Large intestine (tissue), 3 donors: ENCODE data around the gene RTBDN. TPM values are rescaled to one million over a fixed set of nuclear protein-coding genes. Genes with fewer than 3 reads are reported as not detected.

ENCODE experiments used
- DNase-seq, 2 donors: peaks; one replicate each; pipeline versions ENCODE4 v3.0.0 to v3.0.0-alpha.2; 2013
- H3K27ac ChIP-seq: one replicate; pipeline ENCODE4 v1.5.1; 2013; ENCODE audit warnings: low read length
- H3K27me3 ChIP-seq: 2 replicates; pipeline ENCODE4 v1.6.1; 2013; ENCODE audit warnings: low read length; ENCODE audit not compliant: control insufficient read depth, insufficient read depth
- H3K36me3 ChIP-seq: 2 replicates; pipeline ENCODE4 v1.6.1; 2013; ENCODE audit warnings: low read length; ENCODE audit not compliant: control insufficient read depth, insufficient read depth
- H3K4me1 ChIP-seq: one replicate; pipeline ENCODE4 v1.6.1; 2013; ENCODE audit warnings: low read length; ENCODE audit not compliant: control insufficient read depth, insufficient read depth
- H3K4me3 ChIP-seq: one replicate; pipeline ENCODE4 v1.5.1; 2013; ENCODE audit warnings: low read length
- H3K9me3 ChIP-seq: one replicate; pipeline ENCODE4 v1.6.1; 2013; ENCODE audit warnings: mild to moderate bottlenecking, low read depth, low read length, moderate library complexity; ENCODE audit not compliant: control insufficient read depth
- WGBS: methylation state at CpG from one replicate; pipeline ENCODE4 v1.1.5; 2013; ENCODE audit warnings: low lambda C conversion rate; ENCODE audit not compliant: insufficient coverage; 5-methylcytosine and 5-hydroxymethylcytosine counted together
- polyA plus RNA-seq: library from polyadenylated mRNA; unstranded; fragments of 120-200 nt; gene quantifications from one replicate; pipeline ENCODE4 v1.2.1, GENCODE V29; 2013

RTBDN gene
- polyA plus RNA-seq, 1 donor, result 1.6 TPM

- H3K4me1 ChIP-seq, result peaks cover 35% of the 10 kb centered on the region
- peak; percentile 83 to 84 for DNase-seq
- H3K27ac ChIP-seq, result peak overlapping the region; percentile 87
- no peaks in the 10 kb centered on the region for H3K9me3 ChIP-seq
- peak overlapping the region; percentile 59 for H3K4me3 ChIP-seq
- H3K27me3 ChIP-seq, result no peaks in the 10 kb centered on the region
- 20% methylated on average over 1 of the region's 43 CpGs for WGBS
- peaks cover 11% of the 10 kb centered on the region for H3K36me3 ChIP-seq
Measured at GRCh38 chr19:12777217-12778016, 57.0 kb downstream of the RTBDN start.

Other genes with a start within 250 kb of the RTBDN start
- gene ZNF490, start 223.8 kb downstream of the RTBDN start, polyA plus RNA-seq, result 2.9 TPM
- 19.0 TPM for gene ZNF791, start 223.7 kb downstream of the RTBDN start, polyA plus RNA-seq
- gene MAN2B1, start 167.8 kb downstream of the RTBDN start, polyA plus RNA-seq, result 51.5 TPM
- gene WDR83, start 167.8 kb downstream of the RTBDN start, polyA plus RNA-seq, result 20.5 TPM
- 97.7 TPM for gene DHPS, start 152.7 kb downstream of the RTBDN start, polyA plus RNA-seq
- 0.33 TPM for gene GNG14, start 146.6 kb downstream of the RTBDN start, polyA plus RNA-seq
- 9.5 TPM for gene FBXW9, start 137.9 kb downstream of the RTBDN start, polyA plus RNA-seq
- gene TNPO2, start 110.6 kb downstream of the RTBDN start, polyA plus RNA-seq, result 49.2 TPM
- gene TRIR, start 99.9 kb downstream of the RTBDN start, polyA plus RNA-seq, result 219 TPM
- gene GET3, start 97.1 kb downstream of the RTBDN start, polyA plus RNA-seq, result 64.0 TPM
- 0.10 TPM for gene BEST2, start 82.8 kb downstream of the RTBDN start, polyA plus RNA-seq
- 192 TPM for gene HOOK2, start 59.0 kb downstream of the RTBDN start, polyA plus RNA-seq
- gene JUNB, start 43.1 kb downstream of the RTBDN start, polyA plus RNA-seq, result 333 TPM
- 271 TPM for gene PRDX2, start 32.8 kb downstream of the RTBDN start, polyA plus RNA-seq
- gene THSD8, start 32.5 kb downstream of the RTBDN start, polyA plus RNA-seq, result 3.8 TPM
- gene RNASEH2A, start 28.0 kb downstream of the RTBDN start, polyA plus RNA-seq, result 20.3 TPM
- 4.4 TPM for gene MAST1, start 3.9 kb upstream of the RTBDN start, polyA plus RNA-seq
- gene DNASE2, start 46.9 kb upstream of the RTBDN start, polyA plus RNA-seq, result 7.8 TPM
- gene KLF1, start 52.6 kb upstream of the RTBDN start, polyA plus RNA-seq, result 0.79 TPM
- 25.4 TPM for gene GCDH, start 56.6 kb upstream of the RTBDN start, polyA plus RNA-seq
- gene SYCE2, start 84.7 kb upstream of the RTBDN start, polyA plus RNA-seq, result 1.0 TPM
- gene FARSA, start 99.1 kb upstream of the RTBDN start, polyA plus RNA-seq, result 55.0 TPM
- 723 TPM for gene CALR, start 104.0 kb upstream of the RTBDN start, polyA plus RNA-seq
- 91.8 TPM for gene RAD23A, start 111.3 kb upstream of the RTBDN start, polyA plus RNA-seq
- gene GADD45GIP1, start 122.6 kb upstream of the RTBDN start, polyA plus RNA-seq, result 30.5 TPM
- gene DAND5, start 135.0 kb upstream of the RTBDN start, polyA plus RNA-seq, result 0.06 TPM
- 20.2 TPM for gene NFIX, start 160.9 kb upstream of the RTBDN start, polyA plus RNA-seq